ENCODE data around the gene FGD5.

- TF ChIP-seq CTCF (IDR thresholded peaks at IDR 0.05) (no peak), POLR2A (IDR thresholded peaks at IDR 0.05) (no peak)
Observed at GRCh38 chr3:14770591-14770990, 48.2 kb upstream of the FGD5 start.

Data from esophagus squamous epithelium (tissue), 4 donors.